T1000 (cell line): ENCODE results near the gene PHF13.

Source experiments
- DNase-seq: peaks from one replicate; lab custom pipeline; 2025; ENCODE audit warnings: mixed read lengths; lab: John Stamatoyannopoulos, UW

The PHF13 gene

GRCh38 chr1:6601923-6602668, 11.4 kb upstream of the PHF13 start:
- no peak for DNase-seq

GRCh38 chr1:6602669-6603237, 10.8 kb upstream of the PHF13 start, which contains the start of gene KLHL21:
Gene KLHL21 (minus strand): TSS chr1:6602869. CDS start chr1:6602817, 52 bp downstream.
- DNase-seq = peak; percentile 86

GRCh38 chr1:6603238-6603914, 10.2 kb upstream of the PHF13 start:
- DNase-seq = peak; percentile 60

GRCh38 chr1:6603915-6604558, 9.5 kb upstream of the PHF13 start:
- no peak for DNase-seq

GRCh38 chr1:6612641-6613360, 730 bp upstream of the PHF13 start:
- no peak for DNase-seq

- no peak for DNase-seq
Observed at GRCh38 chr1:6614019-6614928, 743 bp downstream of the PHF13 start.

GRCh38 chr1:6614929-6615785, 1.6 kb downstream of the PHF13 start:
- no peak for DNase-seq

GRCh38 chr1:6619045-6619444, 5.5 kb downstream of the PHF13 start:
- no peak for DNase-seq

- DNase-seq = no peak
Observed at GRCh38 chr1:6621429-6622391, 8.2 kb downstream of the PHF13 start.

- no peak for DNase-seq
Observed at GRCh38 chr1:6622396-6623152, 9.0 kb downstream of the PHF13 start.

- DNase-seq = no peak
Observed at GRCh38 chr1:6623269-6623965, 9.9 kb downstream of the PHF13 start.

GRCh38 chr1:6624710-6625583, 11.4 kb downstream of the PHF13 start, which contains the start of gene THAP3:
Gene THAP3 (plus strand): TSS chr1:6624868. CDS start chr1:6625219, 351 bp downstream.
- DNase-seq = peak; percentile 73

- DNase-seq = no peak
Observed at GRCh38 chr1:6625584-6626149, 12.1 kb downstream of the PHF13 start.

GRCh38 chr1:6627031-6627430, 13.5 kb downstream of the PHF13 start:
- DNase-seq = no peak

- DNase-seq = no peak
Observed at GRCh38 chr1:6627841-6628545, 14.5 kb downstream of the PHF13 start.
